Retinal pigment epithelial cell (primary cell): Measurements from ENCODE around the gene CHST1.

Experiments used
- DNase-seq: peaks from one replicate; pipeline ENCODE4 v3.0.0-alpha.2; 2010; ENCODE audit warnings: low read depth
- H3K4me3 ChIP-seq: 2 replicates; pipeline ENCODE4 v1.5.1; 2011; ENCODE audit warnings: mild to moderate bottlenecking, low read length, control low read depth, moderate library complexity
- TF ChIP-seq, protein P1 (sequence below): conservative IDR thresholded peaks from 2 replicates; pipeline ENCODE4 v1.5.1; 2011; ENCODE audit warnings: low read depth, low read length, control low read depth, inconsistent platforms

The CHST1 gene

DNA sequence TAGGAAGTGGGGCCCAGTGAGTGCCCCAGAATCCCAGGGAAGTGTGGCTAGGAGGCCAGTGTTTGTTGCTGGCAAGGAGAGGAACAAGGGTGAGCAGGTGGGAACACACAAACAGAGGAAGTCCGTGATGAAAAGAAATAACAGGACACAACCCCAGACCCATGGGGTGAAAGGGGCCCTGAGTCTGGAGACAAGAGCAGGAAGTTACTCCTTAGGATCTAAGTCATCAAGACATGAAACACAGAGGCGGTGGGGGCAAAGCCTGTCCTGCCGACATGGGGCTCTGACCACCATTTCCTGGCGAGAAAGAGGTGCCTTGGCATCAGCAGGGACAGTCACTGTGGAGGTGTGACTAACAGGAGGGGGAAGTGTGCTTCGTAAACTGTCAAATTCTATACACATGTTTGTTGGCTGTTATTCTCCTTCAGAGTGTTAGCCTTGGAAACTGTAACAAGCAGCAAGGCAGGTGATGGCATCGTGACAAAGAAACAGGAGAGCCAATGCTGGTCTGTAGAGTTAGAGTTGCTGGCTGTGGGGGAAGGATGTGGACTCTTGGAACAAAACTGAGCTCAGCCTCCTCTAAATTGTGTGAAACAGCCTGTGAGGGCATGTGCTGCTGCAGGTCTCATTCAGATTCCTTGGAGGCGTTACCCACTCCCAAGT lies 21.7 kb downstream of the CHST1 start:
- DNase-seq = no peak
- TF ChIP-seq, protein P1, sequence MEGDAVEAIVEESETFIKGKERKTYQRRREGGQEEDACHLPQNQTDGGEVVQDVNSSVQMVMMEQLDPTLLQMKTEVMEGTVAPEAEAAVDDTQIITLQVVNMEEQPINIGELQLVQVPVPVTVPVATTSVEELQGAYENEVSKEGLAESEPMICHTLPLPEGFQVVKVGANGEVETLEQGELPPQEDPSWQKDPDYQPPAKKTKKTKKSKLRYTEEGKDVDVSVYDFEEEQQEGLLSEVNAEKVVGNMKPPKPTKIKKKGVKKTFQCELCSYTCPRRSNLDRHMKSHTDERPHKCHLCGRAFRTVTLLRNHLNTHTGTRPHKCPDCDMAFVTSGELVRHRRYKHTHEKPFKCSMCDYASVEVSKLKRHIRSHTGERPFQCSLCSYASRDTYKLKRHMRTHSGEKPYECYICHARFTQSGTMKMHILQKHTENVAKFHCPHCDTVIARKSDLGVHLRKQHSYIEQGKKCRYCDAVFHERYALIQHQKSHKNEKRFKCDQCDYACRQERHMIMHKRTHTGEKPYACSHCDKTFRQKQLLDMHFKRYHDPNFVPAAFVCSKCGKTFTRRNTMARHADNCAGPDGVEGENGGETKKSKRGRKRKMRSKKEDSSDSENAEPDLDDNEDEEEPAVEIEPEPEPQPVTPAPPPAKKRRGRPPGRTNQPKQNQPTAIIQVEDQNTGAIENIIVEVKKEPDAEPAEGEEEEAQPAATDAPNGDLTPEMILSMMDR = no peak
- no peak overlapping the region for H3K4me3 ChIP-seq

DNA sequence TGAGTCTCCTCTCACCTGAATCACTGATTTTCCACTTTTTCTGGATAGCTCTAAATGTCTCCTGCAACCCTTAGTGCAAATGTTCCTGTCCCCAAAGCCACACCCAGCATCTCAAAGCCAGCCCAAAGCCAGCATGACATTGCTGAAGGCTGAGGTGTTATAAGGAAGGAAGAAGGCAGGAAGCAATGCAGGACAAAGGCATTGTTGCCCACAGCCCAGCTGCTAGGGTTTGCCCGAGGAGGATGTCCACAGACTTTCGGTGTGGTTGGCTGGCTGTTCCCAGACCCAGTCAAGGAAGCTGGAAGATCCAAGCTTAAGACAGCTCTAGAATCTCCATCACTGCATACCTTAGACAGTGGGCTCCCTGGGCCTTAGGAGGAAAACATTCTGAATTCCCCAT lies 23.5 kb downstream of the CHST1 start:
- H3K4me3 ChIP-seq = no peak overlapping the region
- DNase-seq = no peak
- TF ChIP-seq, protein P1 = no peak

DNA sequence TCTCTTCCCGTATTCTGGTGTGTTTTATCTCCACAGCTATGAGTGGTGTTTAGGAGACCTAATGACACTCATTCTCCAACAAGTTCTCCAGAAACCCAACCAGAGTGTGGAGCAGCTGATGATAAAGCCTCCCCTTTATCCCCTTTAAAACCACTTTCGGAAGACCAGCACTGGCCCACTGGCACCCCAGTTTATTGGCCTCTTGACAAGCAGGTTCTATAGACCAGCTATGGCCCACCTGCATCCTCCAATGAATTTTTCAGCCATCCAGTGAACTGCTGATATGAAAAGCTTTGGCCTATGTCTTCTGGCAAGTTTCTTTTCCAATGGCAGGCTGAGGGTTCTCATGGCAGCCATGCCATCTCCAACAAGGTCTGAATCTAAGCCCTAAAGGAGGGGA lies 27.4 kb downstream of the CHST1 start:
- H3K4me3 ChIP-seq = no peak overlapping the region
- no peak for DNase-seq
- TF ChIP-seq, protein P1 = no peak

- TF ChIP-seq, protein P1 = no peak
- no peak overlapping the region for H3K4me3 ChIP-seq
- DNase-seq = no peak
Observed at GRCh38 chr11:45635907-45636306, 29.5 kb downstream of the CHST1 start.

DNA sequence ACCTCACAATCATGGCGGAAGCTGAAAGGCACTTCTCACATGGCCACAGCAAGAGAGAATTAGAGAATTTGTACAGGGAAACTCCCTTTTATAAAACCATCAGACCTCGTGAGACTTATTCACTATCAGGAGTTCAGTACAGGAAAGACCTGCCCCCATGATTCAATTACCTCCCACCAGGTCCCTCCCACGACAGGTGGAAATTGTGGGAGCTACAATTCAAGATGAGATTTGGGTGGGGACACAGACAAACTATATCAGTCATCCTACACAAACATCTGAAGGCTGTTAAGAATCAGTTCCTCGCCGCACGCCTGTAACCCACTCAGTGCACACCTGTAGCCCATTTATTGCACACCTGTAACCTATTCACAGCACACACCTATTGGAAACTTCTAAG lies 39.8 kb downstream of the CHST1 start:
- no peak for DNase-seq
- H3K4me3 ChIP-seq = no peak overlapping the region
- TF ChIP-seq, protein P1 = no peak

GRCh38 chr11:45624095-45624494 lies 41.3 kb downstream of the CHST1 start:
- no peak for DNase-seq
- H3K4me3 ChIP-seq = no peak overlapping the region
- TF ChIP-seq, protein P1 = no peak

DNA sequence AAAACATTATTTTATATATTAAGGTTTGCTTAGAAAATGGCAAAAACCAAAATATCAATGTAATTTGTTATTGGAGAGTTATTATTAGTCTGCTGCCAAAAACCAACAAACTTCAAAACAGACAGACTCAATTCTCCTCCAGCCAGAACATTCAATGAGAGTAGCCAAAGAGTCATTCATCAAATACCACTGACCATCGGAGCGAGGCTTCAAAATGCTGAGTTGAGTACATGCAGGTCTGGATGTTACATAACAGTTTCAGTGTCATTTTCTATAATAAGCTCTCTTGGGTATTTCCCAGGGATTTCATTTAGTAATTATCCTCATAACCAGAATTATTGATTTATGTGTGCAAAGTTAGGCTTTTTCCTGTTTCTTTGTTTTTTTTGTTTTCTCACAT lies 42.6 kb downstream of the CHST1 start:
- no peak overlapping the region for H3K4me3 ChIP-seq
- DNase-seq = no peak
- TF ChIP-seq, protein P1 = no peak
